B cell (primary cell): ENCODE measurements around the gene CSTF3. TPM values are rescaled to one million over a fixed set of nuclear protein-coding genes. Genes with fewer than 3 reads are reported as not detected.

ENCODE experiments used
- ATAC-seq: fragments of 200-7000 bp; cut with Tn5 transposase; one replicate; pipeline ENCODE4 v1.10.0; 2021; ENCODE audit warnings: low read depth, mild to moderate bottlenecking, moderate number of reproducible peaks, moderate library complexity
- CTCF ChIA-PET: fragments of 350-600 bp; sonication (Branson Sonifier 250); formaldehyde crosslinking; loops from one replicate; lab custom pipeline; 2021; ENCODE audit warnings: antibody characterized with exemption, inconsistent platforms; lab: Charles Lee
- POLR2A ChIA-PET: fragments of 350-600 bp; sonication (Branson Sonifier 250); formaldehyde crosslinking; loops from one replicate; lab custom pipeline; 2021; ENCODE audit warnings: antibody characterized with exemption; lab: Charles Lee
- DNase-seq: peaks from one replicate; pipeline ENCODE4 v3.0.0; 2013
- H2AFZ ChIP-seq: 2 replicates; pipeline ENCODE4 v1.6.1; 2012; ENCODE audit warnings: mild to moderate bottlenecking, low read depth, low read length; ENCODE audit not compliant: insufficient read depth, poor library complexity, severe bottlenecking
- H3K27ac ChIP-seq, 2 donors: 1 replicate in 1 of 2; 2 replicates in 1 of 2; pipeline ENCODE4 v1.5.1; 2012 to 2013; ENCODE audit warnings: low read length in 2 of 2, mild to moderate bottlenecking in 2 of 2, moderate library complexity in 1 of 2
- H3K27me3 ChIP-seq, 4 experiments: fragments of 200-600 bp in 1 of 4; sonication (generic) in 1 of 4; replicated peaks in 1 of 4; 1 replicate in 2 of 4; 2 replicates in 2 of 4; pipeline versions ENCODE4 v1.6.1 to v1.7.0; 2013 to 2016; ENCODE audit warnings: low read length in 3 of 4, mild to moderate bottlenecking in 2 of 4, mixed read lengths in 1 of 4, moderate library complexity in 1 of 4; ENCODE audit not compliant: insufficient read depth in 4 of 4, control insufficient read depth in 3 of 4; ENCODE audit errors: control extremely low read depth in 1 of 4
- H3K36me3 ChIP-seq, 2 experiments: replicated peaks in 1 of 2; 1 replicate in 1 of 2; 2 replicates in 1 of 2; pipeline versions ENCODE4 v1.6.1 to v1.7.1; 2013; ENCODE audit warnings: low read length in 1 of 2; ENCODE audit not compliant: insufficient read depth in 2 of 2, control insufficient read depth in 1 of 2; ENCODE audit errors: control extremely low read depth in 1 of 2, extremely low read depth in 1 of 2
- H3K4me1 ChIP-seq, 2 donors: fragments of 200-600 bp in 1 of 2; sonication (generic) in 1 of 2; 1 replicate in 1 of 2; 2 replicates in 1 of 2; pipeline versions ENCODE4 v1.5.1 to v1.6.1; 2013 to 2017; ENCODE audit warnings: low read length in 2 of 2; ENCODE audit not compliant: control insufficient read depth in 2 of 2, insufficient read depth in 2 of 2
- H3K4me2 ChIP-seq: replicated peaks from 2 replicates; pipeline ENCODE3; 2012; ENCODE audit warnings: mild to moderate bottlenecking, low read depth, low read length; ENCODE audit not compliant: poor library complexity, severe bottlenecking
- H3K4me3 ChIP-seq, 5 experiments: fragments of 200-600 bp in 1 of 5; sonication (generic) in 1 of 5; 1 replicate in 3 of 5; 2 replicates in 2 of 5; pipeline versions ENCODE4 v1.5.1 to v1.7.0; 2011 to 2016; ENCODE audit warnings: low read length in 4 of 5, mild to moderate bottlenecking in 4 of 5, low read depth in 2 of 5, control low read depth in 1 of 5, moderate library complexity in 1 of 5; ENCODE audit not compliant: insufficient read depth in 1 of 5; ENCODE audit errors: control extremely low read depth in 1 of 5, extremely low read depth in 1 of 5
- H3K79me2 ChIP-seq: fragments of 200-600 bp; sonication (generic); one replicate; pipeline ENCODE4 v1.6.0; 2016; ENCODE audit warnings: low read length; ENCODE audit not compliant: control insufficient read depth, insufficient read depth
- H3K9ac ChIP-seq: fragments of 200-600 bp; sonication (generic); 2 replicates; pipeline ENCODE4 v1.6.1; 2017; ENCODE audit warnings: mild to moderate bottlenecking, low read length, moderate library complexity
- H3K9me3 ChIP-seq, 3 donors: one replicate each; pipeline versions ENCODE4 v1.6.1 to v1.7.1; 2013; ENCODE audit warnings: low read length in 2 of 3; ENCODE audit not compliant: control insufficient read depth in 2 of 3, insufficient read depth in 1 of 3; ENCODE audit errors: control extremely low read depth in 1 of 3
- H4K20me1 ChIP-seq: 2 replicates; pipeline ENCODE4 v1.6.0; 2012; ENCODE audit warnings: mild to moderate bottlenecking, low read length; ENCODE audit not compliant: insufficient read depth, control insufficient read depth, poor library complexity, severe bottlenecking
- H3K27ac Mint-ChIP-seq: one replicate; pipeline ENCODE4 v1.8.0; 2021; ENCODE audit warnings: mixed read lengths
- H3K27me3 Mint-ChIP-seq: one replicate; pipeline ENCODE4 v1.8.0; 2021; ENCODE audit warnings: mixed read lengths
- H3K4me1 Mint-ChIP-seq: one replicate; pipeline ENCODE4 v1.8.0; 2021; ENCODE audit warnings: mixed read lengths
- H3K4me3 Mint-ChIP-seq: one replicate; pipeline ENCODE4 v1.8.0; 2021; ENCODE audit warnings: mixed read lengths
- H3K9me3 Mint-ChIP-seq: one replicate; pipeline ENCODE4 v1.8.0; 2022; ENCODE audit warnings: mixed read lengths; ENCODE audit not compliant: insufficient read depth
- CTCF ChIP-seq: fragments of 200-600 bp; IDR thresholded peaks from one replicate; pipeline ENCODE4 v1.8.0; 2022; ENCODE audit warnings: antibody characterized with exemption, mild to moderate bottlenecking
- EZH2 ChIP-seq: IDR thresholded peaks from 2 replicates; pipeline ENCODE4 v1.6.1; 2012; ENCODE audit warnings: borderline replicate concordance, low read depth, mild to moderate bottlenecking, moderate library complexity, low read length; ENCODE audit not compliant: insufficient read depth, poor library complexity, severe bottlenecking
- WGBS: methylation state at CpG from one replicate; pipeline ENCODE4 v1.1.5; 2013; ENCODE audit warnings: missing lambda C conversion rate; ENCODE audit not compliant: insufficient coverage; 5-methylcytosine and 5-hydroxymethylcytosine counted together
- intact Hi-C: fragments of 100-400 bp; cut with micrococcal nuclease; formaldehyde crosslinking; loops from one replicate; pipeline ENCODE4 v1.10.0; 2022
- polyA plus RNA-seq: library from polyadenylated mRNA; depleted of rRNA; stranded (reverse); fragments of >200 nt; gene quantifications from 2 replicates; pipeline ENCODE4 v1.2.3, GENCODE V29; 2012
- total RNA-seq, 2 donors: library from RNA; stranded (reverse); fragments of 120-200 nt in 1 of 2; gene quantifications; 1 replicate in 1 of 2; 2 replicates in 1 of 2; pipeline versions ENCODE4 v1.2.3 to v1.2.4, GENCODE V29; 2013 to 2022

Gene CSTF3
- total and polyA plus RNA-seq, 2 donors (not counting 1 experiment from before 2014, with no cell fraction given), result 14.4 to 42.2 TPM

GRCh38 chr11:33133761-33134160, 27.5 kb downstream of the CSTF3 start:
- ATAC-seq (no peak), DNase-seq (no peak)
- no peak overlapping the region for H3K27ac ChIP-seq
- H3K36me3 ChIP-seq, result peaks cover 0 to under 1% of the 10 kb centered on the region in 2 experiments
- ChIA-PET CTCF (no interaction called here), POLR2A (no interaction called here)
- intact Hi-C loops, result no loop called here
- Mint-ChIP-seq H3K9me3 (no peaks in the 10 kb centered on the region), H3K4me3 (no peak overlapping the region), H3K27ac (no peak overlapping the region), H3K4me1 (peaks cover 1% of the 10 kb centered on the region), H3K27me3 (no peaks in the 10 kb centered on the region)
- no peaks in the 10 kb centered on the region for H3K4me1 ChIP-seq
- no peak overlapping the region for H3K4me2 ChIP-seq
- no peak overlapping the region for H3K9ac ChIP-seq
- H2AFZ ChIP-seq, result no peak overlapping the region
- H3K79me2 ChIP-seq, result no peaks in the 10 kb centered on the region
- no peaks in the 10 kb centered on the region for H3K9me3 ChIP-seq
- H3K4me3 ChIP-seq, result no peak overlapping the region
- no peaks in the 10 kb centered on the region for H4K20me1 ChIP-seq
- WGBS, result 100% methylated on average over 1 of the region's 3 CpGs
- no peak for TF ChIP-seq EZH2
- TF ChIP-seq CTCF, result no peak
- H3K27me3 ChIP-seq, result no peaks in the 10 kb centered on the region

- Mint-ChIP-seq H3K27me3 (no peaks in the 10 kb centered on the region), H3K4me1 (peaks cover 4% of the 10 kb centered on the region), H3K27ac (no peak overlapping the region), H3K4me3 (no peak overlapping the region), H3K9me3 (no peaks in the 10 kb centered on the region)
- H3K4me3 ChIP-seq, result no peak overlapping the region
- no peak overlapping the region for H3K4me2 ChIP-seq
- ATAC-seq (no peak), DNase-seq (no peak)
- H3K79me2 ChIP-seq, result no peaks in the 10 kb centered on the region
- H3K27me3 ChIP-seq, result no peaks in the 10 kb centered on the region
- POLR2A ChIA-PET, result no interaction called here
- no CpG with 5 or more reads among the region's 4 CpGs for WGBS
- no peaks in the 10 kb centered on the region for H3K4me1 ChIP-seq
- H4K20me1 ChIP-seq, result no peaks in the 10 kb centered on the region
- CTCF ChIA-PET, result no interaction called here
- H3K9me3 ChIP-seq, result no peaks in the 10 kb centered on the region
- H3K36me3 ChIP-seq, result no peaks in the 10 kb centered on the region
- no peak overlapping the region for H3K9ac ChIP-seq
- no peak overlapping the region for H2AFZ ChIP-seq
- intact Hi-C loops, result no loop called here
- no peak overlapping the region for H3K27ac ChIP-seq
- TF ChIP-seq EZH2, result no peak
These were observed 28.8 kb downstream of the CSTF3 start for GRCh38 chr11:33132510-33132909.
